DMS114 treated with DMSO at 0.1 percent for 48 hours (cell line): Measurements from ENCODE around the gene KIF4A.
"Not testable (repeated sequence)": the region's sequence is repeated elsewhere in the genome, so short reads cannot be mapped to it uniquely, and the experiment has no call there.

Experiments
- DNase-seq: peaks from one replicate; lab custom pipeline; 2025; ENCODE audit not compliant: unreplicated experiment; lab: John Stamatoyannopoulos, UW

The KIF4A gene

DNA sequence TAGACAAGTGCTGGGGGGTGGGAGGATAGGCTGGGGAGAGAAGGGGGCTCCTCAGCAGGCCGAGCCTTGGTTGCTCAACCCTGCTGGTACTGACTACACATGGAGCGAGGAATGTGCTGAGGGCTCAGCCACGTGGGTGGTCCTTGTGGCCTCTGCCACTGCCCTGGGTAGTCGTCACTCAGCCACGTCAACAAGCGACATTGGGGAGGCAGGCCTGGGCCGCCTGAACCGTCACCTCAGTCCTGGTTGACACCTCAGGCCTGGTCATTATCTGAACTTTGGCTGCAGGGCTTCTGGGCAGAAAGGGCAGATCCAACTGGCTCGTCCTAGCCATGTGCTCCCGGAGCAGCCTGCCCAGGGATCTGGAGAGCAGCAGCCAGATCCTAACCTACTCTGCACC lies 70.5 kb downstream of the KIF4A start:
- DNase-seq: no peak

DNA sequence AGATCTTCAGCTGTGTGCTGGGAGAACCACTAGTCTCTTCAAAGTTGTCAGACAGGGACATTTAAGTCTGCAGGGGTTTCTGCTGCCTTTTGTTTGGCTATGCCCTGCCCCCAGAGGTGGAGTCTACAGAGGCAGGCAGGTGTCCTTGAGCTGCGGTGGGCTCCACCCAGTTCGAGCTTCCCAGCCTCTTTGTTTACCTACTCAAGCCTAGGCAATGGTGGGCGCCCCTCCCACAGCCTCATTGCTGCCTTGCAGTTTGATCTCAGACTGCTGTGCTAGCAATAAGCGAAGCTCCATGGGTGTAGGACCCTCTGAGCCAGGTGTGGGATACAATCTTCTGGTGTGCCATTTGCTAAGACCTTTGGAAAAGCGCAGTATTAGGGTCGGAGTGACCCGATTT lies 78.8 kb downstream of the KIF4A start:
- not testable (repeated sequence) for DNase-seq

DNA sequence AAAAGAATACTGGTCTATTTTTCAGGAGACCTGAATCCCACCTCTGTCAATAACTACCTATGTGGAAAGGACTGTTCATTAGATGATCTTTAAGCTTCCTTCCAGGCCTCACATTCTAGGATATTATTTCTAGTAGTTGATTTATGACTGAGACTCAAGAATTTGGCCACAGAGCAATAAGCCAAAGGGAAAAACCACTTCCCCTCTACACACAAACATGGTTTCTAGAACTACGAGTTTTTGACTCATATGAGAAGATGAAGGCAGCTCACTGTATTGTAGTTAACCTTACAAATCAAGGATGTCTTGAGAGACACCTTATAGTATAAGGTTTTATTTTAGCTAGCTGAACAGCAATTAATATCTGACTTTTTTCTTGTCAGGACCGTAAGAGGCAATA lies 96.3 kb downstream of the KIF4A start:
- DNase-seq: no peak

DNA sequence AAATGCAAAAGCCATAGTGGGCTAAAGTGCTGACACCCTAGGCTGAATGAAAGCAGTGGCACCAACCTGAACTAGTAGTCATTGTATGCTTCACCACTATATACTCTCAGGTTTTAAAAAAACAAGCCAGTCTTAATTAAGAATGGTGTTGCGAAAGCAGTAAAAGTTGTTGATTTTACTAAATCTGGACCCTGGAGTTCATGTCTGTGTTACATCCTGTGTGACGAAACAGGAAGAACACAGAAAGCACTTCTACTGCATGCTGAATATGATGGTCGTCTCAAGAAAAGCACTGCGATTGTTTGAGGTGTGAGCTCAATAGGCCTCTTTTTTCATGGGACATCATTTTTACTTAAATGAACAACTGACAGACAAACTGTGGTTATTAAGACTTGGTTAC lies 109.0 kb downstream of the KIF4A start:
- no peak for DNase-seq

DNA sequence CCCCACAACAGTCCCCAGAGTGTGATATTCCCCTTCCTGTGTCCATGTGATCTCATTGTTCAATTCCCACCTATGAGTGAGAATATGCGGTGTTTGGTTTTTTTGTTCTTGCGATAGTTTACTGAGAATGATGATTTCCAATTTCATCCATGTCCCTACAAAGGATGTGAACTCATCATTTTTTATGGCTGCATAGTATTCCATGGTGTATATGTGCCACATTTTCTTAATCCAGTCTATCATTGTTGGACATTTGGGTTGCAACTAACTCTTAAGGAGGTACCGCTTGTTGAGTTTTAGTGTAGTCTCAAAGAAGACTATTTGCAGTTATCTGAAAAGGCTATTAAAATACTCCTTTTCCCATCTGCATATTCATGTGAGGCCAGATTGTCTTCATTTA lies 110.3 kb downstream of the KIF4A start:
- not testable (repeated sequence) for DNase-seq

DNA sequence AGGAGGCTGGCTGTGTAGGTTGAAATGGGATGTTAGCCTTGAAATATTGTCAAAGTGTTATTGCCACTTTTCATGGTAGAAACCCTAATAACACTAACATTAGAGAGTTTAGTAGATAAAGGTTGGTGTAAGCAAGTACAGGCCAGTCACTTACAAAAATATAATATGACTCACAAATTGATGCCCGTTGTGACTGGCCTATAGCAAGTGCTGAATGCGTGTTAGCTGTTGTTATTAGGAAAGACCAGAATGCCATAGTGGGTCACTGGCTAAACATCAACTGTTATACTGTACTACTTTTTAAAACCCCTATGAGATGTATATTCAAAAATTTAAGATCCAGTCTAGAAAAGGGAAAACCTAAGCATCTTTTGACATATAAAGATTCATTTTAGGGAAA lies 112.8 kb downstream of the KIF4A start:
- no peak for DNase-seq

DNA sequence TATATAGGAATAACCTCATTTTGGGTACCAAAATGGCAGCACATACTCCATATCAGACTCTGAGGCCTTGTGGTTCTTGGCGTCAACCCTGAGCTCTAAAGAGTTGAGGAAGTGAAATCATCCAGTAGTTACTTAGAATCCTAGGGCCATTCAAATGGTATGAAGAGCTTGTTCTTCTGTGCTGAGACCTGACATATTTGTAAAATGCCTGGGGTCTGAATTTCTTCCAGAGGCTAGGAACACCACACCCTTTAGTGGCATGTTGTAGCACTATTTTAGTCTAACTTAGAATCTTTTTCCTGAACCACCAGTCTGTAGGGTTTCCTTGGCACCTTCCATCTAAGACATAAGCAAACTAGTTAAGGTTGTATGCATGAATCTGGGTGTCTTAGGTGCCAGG lies 115.1 kb downstream of the KIF4A start:
- DNase-seq: no peak

DNA sequence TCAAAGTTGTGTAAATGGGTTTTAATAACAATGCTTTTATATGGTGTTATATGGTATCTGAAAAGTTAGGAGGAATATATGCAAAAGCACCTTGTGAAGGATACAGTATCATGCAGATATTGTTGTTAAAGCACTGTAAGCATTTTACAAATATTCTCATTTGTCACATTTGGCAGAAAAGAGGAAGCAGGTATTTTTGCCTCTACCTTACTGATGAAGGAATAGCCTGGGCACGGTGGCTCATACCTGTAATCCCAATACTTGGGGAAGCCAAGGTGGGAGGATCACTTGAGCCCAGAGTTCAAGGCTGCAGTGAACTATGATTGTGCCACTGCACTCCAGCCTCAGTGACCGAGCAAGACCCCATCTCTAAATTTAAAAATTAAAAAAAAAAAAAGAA lies 121.0 kb downstream of the KIF4A start:
- DNase-seq: no peak

DNA sequence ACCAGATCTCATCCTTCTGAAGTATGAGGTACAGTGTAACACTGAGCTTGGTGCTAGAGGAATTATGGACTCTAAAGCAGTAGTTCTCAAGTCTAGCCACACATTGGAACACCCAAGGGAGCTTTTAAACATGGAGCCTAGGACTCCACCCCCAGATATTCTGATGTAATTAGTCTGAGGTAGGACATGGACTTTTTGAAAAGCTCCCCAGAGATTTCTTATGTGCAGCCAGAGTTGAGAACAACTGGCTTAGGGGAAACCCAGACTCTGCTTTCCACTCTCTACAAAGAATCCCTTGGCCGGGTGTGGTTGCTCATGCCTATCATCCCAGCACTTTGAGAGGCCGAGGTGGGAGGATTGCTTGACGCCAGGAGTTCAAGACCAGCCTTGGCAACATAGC lies 121.6 kb downstream of the KIF4A start:
- no peak for DNase-seq

DNA sequence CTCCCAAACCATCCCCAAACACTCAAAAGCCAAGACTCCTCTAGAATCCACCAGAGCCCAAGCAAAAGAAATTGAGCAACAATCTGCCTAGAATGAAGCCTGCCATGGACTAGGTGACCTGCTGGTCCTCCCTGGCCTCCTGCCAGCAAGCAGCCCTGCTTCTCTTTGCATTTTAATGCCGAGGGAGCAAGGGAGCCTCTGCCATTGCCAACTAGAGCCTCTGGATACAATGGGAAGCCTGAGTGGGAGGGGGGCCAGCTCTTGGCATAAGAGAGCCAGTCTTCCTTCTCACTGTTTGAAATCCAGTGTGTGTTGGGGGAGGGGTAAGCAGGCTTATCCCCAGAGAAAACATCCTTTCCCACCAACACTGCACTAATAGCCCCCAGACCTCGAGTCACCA lies 131.7 kb downstream of the KIF4A start:
- DNase-seq: no peak

DNA sequence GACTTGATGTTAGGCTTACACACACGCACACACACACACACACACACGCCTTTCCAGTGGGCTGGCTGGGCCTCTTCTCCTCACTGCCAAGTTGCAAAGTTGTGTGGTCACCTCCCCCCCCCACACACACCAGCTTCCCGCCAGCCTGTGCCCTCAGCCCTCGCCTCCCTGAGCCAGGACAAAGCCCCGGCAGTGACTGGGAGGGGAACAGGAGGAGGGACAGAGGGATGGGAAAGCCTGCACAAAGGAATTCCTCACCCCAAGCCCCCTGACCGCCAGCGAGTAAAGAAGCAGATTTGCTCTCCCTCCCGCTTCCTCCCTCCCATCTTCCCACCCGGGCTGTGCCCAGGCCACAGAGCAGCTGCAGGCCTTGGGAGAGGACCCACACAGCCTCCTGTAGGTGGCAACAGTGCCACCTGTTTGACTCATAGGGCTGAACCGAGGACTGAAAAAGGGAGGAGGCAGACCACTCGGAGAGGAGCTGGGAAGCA lies 133.0 kb downstream of the KIF4A start, which contains the start of gene GDPD2:
GDPD2 (plus strand) TSS at position 464 of the 491 bp plus-strand sequence. CDS start 1,671 bp downstream, outside the sequence.
- peak; percentile 7 for DNase-seq

DNA sequence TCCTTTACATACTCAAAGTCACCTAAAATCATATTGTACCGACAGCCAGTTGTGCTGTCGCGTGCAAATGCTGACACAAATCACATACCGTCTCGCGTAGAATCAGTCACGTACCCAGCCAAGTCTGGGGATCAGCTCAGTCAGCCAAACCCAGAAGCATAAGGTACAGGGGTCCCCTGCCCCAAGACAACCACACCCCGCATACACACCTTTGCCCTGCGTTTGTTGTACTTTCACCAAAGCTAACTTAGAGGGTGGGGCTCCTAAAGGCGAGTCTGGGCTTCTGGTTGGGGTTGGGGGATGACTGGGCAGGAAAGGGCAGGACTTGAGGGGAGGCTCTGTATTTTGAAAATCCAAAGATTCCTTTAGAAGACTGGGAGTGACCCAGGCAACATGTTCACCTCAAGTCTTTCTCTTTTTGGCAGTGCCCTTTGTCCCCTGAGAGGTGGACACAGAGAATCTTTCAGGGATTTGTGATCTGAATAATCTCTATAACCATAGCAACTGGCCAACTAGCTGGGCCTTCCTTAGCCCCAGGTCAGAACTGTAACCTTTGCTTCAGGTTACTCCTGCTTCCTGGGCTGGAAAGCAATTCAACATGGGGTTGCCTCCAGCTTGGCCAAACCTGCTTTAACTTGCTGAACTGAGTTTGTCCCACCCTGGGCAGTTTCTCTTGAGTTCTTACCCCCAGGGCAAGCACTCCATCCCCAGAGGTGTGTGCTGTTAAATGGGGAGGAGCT lies 134.2 kb downstream of the KIF4A start:
- no peak for DNase-seq

DNA sequence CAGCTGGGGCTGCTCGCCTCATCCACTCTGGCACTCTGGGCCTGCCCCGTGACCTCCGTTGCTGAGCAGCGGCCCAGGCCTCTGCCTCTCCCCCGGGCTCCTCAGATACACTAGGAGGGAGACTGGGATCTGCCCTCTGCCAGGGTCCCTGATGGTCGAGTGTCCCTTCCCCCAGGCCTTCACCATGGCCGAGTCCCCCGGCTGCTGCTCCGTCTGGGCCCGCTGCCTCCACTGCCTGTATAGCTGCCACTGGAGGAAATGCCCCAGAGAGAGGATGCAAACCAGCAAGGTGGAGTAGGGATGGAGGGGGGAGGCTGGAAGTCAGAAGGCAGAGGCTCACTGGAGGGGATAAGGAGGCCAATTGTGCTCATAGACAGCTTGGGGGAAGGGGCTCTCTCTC lies 134.9 kb downstream of the KIF4A start:
- DNase-seq: no peak

DNA sequence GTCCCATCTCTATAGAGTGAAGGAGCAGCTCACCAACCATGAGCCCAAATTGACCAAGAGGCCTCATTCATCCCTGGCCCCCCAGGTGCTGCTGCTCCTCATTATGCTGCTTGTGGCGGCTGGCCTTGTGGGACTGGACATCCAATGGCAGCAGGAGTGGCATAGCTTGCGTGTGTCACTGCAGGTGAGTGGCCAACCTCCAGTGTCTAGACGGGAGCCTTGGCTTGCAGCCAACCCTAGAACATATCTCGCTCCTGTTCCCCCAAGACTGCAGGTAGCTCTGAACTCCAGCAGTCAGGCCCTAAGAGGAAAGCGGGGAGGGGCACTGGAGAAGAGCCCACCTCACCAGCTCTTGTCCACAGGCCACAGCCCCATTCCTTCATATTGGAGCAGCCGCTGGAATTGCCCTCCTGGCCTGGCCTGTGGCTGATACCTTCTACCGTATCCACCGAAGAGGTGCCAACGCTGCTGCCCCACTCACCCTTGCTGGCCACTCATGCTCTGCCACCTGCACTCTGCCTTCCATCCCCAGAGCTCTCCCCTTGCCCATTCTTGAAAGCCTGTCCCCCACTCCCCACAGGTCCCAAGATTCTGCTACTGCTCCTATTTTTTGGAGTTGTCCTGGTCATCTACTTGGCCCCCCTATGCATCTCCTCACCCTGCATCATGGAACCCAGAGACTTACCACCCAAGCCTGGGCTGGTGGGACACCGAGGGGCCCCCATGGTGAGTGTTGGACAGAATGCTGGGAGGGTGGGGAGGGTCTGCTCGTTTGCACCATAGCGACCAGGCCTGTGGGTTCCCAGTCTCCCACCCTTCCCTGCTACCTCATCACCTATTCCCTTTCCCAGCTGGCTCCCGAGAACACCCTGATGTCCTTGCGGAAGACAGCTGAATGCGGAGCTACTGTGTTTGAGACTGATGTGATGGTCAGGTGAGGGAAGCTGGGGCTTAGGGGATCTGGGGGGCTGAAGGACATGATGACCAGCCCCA lies 136.7 kb downstream of the KIF4A start:
- DNase-seq: no peak

DNA sequence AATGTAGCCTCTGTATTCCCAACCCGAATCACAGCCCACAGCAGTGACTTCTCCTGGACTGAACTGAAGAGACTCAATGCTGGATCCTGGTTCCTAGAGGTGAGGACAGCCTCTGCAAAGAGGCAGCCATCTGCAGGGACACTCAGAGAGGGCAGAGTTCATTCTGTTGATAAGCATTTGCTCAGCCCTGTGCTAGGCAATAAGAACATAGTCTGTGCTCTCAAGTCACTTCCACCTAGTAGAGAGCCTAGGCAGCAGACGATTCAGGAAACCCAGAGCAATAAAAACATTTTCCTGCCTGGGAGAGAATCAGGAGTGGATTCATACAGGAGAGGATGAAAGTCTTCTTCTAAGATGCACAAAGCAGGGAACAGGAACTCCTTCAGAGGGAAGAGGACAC lies 137.5 kb downstream of the KIF4A start:
- no peak for DNase-seq

DNA sequence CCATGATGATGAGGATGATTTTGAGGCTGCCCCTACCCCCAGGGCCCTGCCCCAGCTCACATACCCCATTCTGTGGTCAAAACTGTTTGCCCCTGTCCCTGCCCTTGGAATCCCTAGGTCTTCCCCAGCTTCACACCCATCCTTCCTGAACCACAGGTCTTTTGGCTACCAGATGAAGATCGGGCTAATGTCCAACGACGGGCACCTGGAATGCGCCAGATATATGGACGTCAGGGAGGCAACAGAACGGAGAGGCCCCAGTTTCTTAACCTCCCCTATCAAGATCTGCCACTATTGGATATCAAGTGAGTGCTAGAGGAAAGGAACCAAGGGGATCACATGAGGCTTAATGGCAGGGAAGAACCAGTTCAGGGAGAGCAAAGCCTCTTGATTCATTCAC lies 139.9 kb downstream of the KIF4A start:
- DNase-seq: no peak

DNA sequence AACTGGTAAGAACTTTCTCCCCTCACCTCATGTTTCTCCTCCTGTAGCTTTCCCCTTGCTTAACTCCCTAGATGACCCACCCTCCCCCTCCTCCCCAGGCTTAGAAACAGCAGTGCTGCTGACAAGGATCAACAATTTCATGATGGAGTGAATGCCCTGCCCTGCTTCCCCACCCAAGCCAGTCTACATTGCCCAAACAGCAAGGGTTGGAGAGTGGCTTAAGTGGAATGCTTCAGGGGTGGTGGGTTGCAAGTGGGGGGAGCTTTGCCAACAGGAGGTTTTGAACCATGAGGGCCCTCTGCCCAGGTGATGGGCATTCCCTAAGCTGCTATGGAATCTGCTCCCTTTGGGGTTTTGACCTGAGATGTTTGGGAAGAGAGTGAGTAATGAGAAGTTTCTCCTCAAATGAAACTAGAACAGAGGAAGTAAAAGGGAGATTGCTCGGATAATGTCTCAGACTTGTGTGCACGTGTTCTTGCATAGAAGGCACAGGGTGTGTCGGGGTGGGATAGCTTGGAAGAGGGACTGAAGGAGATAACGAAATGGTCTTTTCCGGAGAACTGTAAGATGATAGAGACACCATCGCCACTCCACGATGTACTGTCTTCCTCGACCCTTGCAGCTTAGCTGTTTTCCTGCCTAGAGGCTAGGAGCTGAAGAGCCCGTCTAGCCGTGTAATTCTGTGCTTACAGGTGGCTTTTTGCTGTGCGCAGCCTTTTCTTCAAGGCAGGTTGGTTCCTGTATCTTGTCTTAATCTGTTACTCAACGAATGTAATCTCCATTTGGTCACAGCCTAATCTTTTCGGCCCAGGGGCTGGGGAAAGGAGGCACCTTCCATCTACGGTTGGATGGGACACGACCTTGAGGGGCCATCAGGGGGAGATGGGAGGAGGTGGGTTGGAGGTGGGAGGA lies 143.3 kb downstream of the KIF4A start:
- DNase-seq: no peak

DNA sequence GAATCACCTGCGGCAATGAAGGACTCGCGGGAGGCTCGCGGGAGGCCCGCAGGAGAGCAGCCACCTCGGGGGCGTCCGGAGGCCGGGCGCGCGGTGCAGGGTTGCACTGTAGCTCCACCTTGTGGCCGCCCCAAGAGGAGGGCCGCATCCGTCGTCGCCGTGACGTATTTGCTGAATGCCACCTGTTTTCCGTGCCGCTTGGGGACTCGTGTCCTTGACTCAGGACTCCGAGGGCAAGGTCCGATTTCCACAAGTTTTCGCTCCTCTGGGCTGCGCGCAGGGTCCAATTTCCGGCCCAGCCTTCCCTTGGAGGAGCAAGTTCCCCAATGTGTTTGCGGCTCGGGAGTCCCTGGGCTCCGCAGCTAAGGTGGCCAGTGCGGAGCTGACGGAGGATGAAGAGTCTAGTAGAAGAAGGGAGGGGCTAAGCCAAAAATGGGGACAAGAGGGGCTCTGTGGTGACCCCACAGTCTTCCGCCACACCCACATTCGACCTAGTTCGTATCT lies 144.0 kb downstream of the KIF4A start:
- DNase-seq: peak; percentile 23

DNA sequence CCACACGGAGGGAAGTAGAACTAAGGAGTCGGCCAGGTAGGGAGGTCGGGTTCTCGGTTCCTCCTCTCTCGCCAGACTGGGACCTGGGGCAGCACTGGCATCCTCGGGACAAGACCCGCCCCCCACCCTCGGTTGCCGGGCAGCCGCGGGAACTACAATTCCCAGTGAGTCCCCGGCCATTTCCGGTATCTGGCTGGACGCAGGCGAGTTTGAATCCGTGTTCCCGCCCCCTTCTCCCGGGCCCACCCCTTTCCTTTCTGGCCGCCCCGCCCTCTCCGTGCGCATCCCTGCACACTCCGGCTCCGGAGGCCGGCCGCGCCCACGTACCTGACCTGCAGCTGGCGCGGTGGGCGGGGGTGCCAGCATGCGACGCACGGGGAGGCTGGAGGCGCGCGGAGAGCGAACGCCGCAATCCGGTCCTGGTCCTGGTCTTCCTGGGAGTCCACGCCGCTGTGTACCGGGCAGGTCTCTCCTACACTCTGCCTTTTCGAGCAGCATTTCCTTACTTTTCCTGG lies 144.5 kb downstream of the KIF4A start:
- peak; percentile 72 for DNase-seq

DNA sequence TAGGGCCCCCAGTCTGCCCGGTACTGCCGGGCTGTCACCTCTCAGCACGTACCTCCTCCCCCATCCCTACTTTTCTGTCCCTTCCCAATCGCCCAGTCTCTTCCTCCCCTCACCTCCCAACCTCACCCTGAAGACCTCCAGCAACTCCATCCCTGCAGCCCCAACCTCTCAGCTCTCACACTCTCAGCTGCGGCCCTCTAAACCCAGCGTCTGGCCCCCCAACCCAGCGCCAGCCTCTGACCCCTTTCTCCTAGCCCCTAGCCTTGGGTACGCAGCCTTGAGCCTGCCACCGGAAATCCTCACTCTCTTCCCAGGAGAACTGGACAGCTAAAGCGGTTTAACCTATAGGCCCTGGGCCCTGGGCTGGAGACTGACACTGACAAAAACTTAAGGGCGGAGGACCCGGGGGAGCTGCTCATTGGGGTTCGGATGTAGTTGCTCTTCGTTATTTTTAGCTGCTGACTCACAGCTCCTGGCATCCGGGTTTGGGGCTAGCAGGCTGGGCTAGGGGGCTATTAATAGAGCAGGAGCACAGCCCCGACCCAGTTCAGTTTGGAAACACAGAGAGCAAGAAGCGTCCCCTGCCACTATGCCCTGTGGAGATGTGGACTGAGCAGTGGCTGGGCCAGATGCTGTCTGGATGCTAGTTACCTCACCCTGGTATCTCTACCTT lies 145.1 kb downstream of the KIF4A start:
- no peak for DNase-seq
